ENCODE measurements around the gene PLCB4. TPM values are rescaled to one million over a fixed set of nuclear protein-coding genes. Genes with fewer than 3 reads are reported as not detected.

Gene PLCB4
- polyA plus RNA-seq, 3 donors, result 13.1 to 15.7 (median 13.9) TPM

DNA sequence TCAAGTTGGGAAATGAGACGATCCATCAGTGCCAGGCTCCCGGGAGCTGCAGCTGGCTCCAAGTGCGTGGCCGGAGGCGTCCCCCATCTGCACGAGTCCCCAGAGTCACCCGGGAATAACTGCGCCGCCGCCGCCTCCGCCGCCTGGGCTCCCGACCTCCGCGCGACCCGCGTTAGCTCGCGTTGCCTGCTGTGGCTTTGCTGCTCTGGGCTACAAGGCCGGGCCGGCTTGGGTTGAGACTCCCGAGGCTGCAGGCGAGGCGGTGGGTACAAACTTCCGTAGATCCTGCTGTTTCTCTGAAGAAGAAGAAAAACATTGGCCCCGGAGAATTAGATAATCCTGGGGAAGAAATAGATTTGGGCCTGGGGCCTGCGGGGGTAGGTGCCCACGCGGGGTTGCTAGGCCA lies 438.1 kb downstream of the PLCB4 start:
- no peak for DNase-seq (ENCODE audit: low read depth in 3 of 3, low spot score in 2 of 3)

GRCh38 chr20:9507544-9508239 lies 438.8 kb downstream of the PLCB4 start:
- DNase-seq (ENCODE audit: low read depth in 3 of 3, low spot score in 2 of 3), result no peak

DNA sequence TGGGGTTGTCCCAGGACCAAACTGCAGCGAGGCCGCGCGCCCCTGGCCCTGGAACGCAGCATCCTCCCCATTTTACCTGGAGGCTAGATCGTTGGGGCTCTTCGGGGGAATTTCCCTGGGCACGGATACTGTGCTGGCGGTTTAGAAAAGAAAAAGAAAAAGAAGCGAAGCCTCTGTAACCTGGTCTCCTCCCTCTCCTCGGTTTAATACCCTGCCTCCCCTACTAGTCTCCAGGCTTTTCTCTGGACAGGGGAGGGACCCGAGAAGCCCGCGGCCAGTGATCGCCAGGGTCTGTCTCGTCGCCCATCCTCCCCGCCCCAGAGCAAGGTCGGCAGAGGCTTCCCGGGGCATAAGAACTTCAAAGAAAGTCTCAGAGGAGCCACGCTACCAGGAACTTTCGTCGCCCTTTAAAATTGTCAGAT lies 439.4 kb downstream of the PLCB4 start:
- DNase-seq (ENCODE audit: low read depth in 3 of 3, low spot score in 2 of 3), result no peak

DNA sequence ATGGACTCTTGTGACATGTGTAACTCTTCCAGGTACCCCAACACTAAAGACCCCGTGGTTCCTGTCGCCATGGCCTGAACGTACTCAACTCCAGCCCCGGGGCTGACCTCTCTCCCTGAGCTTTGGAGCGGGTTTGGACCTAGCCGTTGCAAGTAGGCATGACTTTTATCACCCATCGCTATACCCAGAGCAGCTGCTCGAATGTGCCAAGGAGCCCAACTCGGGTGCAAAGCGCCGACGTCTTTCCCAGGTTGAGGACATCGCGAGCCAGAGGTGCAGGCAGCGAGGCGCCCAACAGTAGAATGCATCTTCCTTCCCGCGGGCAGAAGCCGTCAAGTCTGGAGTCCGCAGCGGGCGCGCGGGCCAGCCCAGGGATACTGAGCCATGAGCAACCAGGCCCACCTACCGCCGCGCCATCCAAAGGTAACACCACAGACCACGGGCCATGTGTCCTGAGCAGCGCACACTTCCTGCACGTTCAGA lies 439.9 kb downstream of the PLCB4 start:
- no peak for DNase-seq (ENCODE audit: low read depth in 3 of 3, low spot score in 2 of 3)

GRCh38 chr20:9509246-9509645 lies 440.4 kb downstream of the PLCB4 start:
- no peak for DNase-seq (ENCODE audit: low read depth in 3 of 3, low spot score in 2 of 3)

DNA sequence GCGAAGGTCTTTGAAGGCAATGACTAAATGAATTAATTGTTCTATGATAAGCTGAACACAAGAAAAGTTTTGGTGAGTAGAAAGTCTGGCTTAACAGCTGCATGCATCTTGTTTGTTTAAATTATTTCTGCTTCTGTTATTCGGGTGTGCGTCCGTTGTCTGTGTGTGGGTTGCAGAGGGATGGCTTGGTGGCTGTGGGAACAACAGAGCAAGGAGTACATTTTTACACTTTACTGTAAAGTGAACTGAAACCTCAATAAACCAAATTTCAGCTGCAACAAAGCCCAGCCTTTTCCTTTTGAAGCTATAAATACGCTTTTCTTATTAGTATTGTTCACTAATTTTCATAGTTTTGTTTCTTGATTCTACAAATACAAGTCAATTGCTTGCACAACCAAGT lies 442.0 kb downstream of the PLCB4 start:
- DNase-seq (ENCODE audit: low read depth in 3 of 3, low spot score in 2 of 3), result no peak

- DNase-seq (ENCODE audit: low read depth in 3 of 3, low spot score in 2 of 3), result no peak
These were observed 445.2 kb downstream of the PLCB4 start for GRCh38 chr20:9514072-9514460.

DNA sequence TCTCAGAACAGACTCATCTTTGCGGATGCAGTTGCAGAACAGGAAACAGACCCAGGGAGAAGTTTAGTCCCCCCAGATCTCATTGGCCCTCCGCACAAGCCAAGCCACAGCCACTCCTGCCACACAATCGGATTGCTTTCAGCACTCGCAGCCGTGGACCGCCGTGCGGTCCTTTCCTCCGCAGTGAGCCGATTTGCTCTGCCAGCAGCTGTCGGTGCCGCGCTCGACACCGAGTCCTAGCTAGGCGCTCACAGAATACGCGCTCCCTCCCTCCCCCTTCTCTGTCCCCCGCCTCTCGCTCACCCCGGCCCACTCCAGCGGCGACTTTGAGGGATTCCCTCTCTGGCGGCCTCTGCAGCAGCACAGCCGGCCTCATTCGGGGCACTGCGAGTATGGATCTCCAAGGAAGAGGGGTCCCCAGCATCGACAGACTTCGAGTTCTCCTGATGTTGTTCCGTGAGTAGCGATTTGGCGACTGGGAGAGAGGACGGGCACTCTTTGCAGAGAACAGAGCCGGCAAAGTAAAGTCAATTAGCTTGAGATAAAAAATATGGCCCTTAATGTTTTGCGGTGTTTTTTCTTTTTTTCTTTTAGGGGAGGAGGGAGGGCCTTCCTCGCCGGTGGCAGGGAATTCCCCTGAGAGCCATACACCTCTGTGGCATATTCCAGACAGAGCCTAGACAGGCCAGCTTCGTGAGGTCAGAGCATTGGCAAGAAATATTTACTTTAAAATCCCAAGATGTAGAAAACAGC lies 445.8 kb downstream of the PLCB4 start, which contains the start of gene LAMP5:
Gene LAMP5, plus strand, starts transcription at position 130 of the 753 bp plus-strand sequence. Its CDS starts 263 bp downstream, at position 393.
- no peak for DNase-seq (ENCODE audit: low read depth in 3 of 3, low spot score in 2 of 3)

GRCh38 chr20:9515214-9515585 lies 446.3 kb downstream of the PLCB4 start:
- no peak for DNase-seq (ENCODE audit: low read depth in 3 of 3, low spot score in 2 of 3)

DNA sequence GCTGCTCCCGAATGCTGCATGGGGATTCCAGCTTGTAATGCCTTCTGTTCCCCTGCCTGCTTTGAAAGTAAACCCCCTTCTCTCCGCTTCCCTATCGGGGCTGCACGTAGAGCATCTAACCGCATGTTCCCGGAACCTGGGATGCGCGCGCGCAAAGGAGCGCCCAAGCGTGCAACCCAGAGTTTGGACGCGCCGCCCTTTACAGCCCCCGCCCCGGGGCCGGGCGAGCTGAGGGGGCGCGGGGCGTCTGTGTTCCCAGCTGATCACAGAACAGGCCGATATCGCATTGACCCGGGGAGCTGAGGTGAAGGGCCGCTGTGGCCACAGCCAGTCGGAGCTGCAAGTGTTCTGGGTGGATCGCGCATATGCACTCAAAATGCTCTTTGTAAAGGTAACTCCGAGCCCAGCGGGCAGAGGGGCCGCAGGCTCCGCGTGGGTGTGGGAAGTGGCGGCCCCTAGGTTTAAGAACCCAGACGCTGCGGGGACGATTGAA lies 446.9 kb downstream of the PLCB4 start:
- DNase-seq (ENCODE audit: low read depth in 3 of 3, low spot score in 2 of 3), result no peak

- no peak for DNase-seq (ENCODE audit: low read depth in 3 of 3, low spot score in 2 of 3)
These were observed 447.5 kb downstream of the PLCB4 start for GRCh38 chr20:9516234-9516871.

GRCh38 chr20:9517297-9518162 lies 448.6 kb downstream of the PLCB4 start:
- no peak for DNase-seq (ENCODE audit: low read depth in 3 of 3, low spot score in 2 of 3)

DNA sequence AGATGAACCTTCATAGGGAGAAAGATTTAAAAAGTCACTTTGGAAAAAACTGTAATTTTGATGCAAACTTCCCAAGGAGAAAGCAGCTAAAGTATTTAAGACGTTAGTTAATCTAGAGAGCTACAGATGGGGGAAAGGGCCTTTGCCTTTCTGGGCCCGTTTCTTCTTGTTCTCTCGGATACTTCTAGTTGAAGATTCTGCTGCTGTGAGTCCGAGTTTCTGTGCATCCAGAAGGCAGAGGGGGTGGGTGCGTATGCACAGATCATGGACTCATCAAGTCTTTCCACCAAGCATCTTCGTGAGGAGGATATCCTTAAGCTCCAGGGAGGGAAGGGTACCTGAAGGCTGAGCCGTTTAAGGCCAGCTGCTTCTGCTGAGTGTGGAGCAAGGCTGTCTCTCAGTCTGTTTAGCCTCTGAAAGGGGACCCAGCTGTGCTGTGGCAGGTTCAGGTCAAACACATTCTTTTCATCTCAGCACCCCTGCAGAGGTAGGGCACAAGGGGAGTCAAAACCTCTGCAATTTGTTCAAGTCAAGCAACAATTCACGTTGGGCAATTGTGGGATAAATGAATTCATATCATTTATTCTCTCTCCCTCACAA lies 449.8 kb downstream of the PLCB4 start:
- DNase-seq (ENCODE audit: low read depth in 3 of 3, low spot score in 2 of 3), result no peak

- no peak for DNase-seq (ENCODE audit: low read depth in 3 of 3, low spot score in 2 of 3)
These were observed 451.2 kb downstream of the PLCB4 start for GRCh38 chr20:9520086-9520485.

GRCh38 chr20:9523636-9524035 lies 454.7 kb downstream of the PLCB4 start:
- DNase-seq (ENCODE audit: low read depth in 3 of 3, low spot score in 2 of 3), result no peak
